HEK293T (cell line): ENCODE results near the gene SLC37A1.

Experiments
- ARNT ChIP-seq: fragments of 450-650 bp; IDR thresholded peaks from 2 replicates; pipeline ENCODE4 v1.6.1; 2017; ENCODE audit warnings: mild to moderate bottlenecking
- ELF4 ChIP-seq: fragments of 450-650 bp; IDR thresholded peaks from 2 replicates; pipeline ENCODE4 v1.6.1; 2017; ENCODE audit warnings: antibody characterized with exemption
- FOXA1 ChIP-seq: fragments of 450-650 bp; IDR thresholded peaks from 2 replicates; pipeline ENCODE4 v1.6.1; 2016; ENCODE audit warnings: mild to moderate bottlenecking
- FOXK2 ChIP-seq: fragments of 450-650 bp; IDR thresholded peaks from 2 replicates; pipeline ENCODE4 v1.6.1; 2016; ENCODE audit warnings: mild to moderate bottlenecking
- FOXM1 ChIP-seq: fragments of 450-650 bp; IDR thresholded peaks from 2 replicates; pipeline ENCODE4 v1.6.1; 2017; ENCODE audit warnings: mild to moderate bottlenecking, borderline replicate concordance
- HDGF ChIP-seq: fragments of 450-650 bp; IDR thresholded peaks from 2 replicates; pipeline ENCODE4 v1.6.1; 2017; ENCODE audit warnings: antibody characterized with exemption, borderline replicate concordance
- L3MBTL2 ChIP-seq: fragments of 450-650 bp; conservative IDR thresholded peaks from 2 replicates; pipeline ENCODE4 v1.6.1; 2016; ENCODE audit warnings: mild to moderate bottlenecking
- NFRKB ChIP-seq: fragments of 450-650 bp; IDR thresholded peaks from 2 replicates; pipeline ENCODE4 v1.6.1; 2016; ENCODE audit warnings: mild to moderate bottlenecking, moderate library complexity
- SP1 ChIP-seq: fragments of 450-650 bp; IDR thresholded peaks from 2 replicates; pipeline ENCODE4 v1.6.1; 2017
- TARDBP ChIP-seq: fragments of 450-650 bp; IDR thresholded peaks from 2 replicates; pipeline ENCODE4 v1.6.1; 2016
- TF ChIP-seq, protein P1 (sequence below): fragments of 450-650 bp; IDR thresholded peaks from 2 replicates; pipeline ENCODE4 v1.6.1; 2016

DNA sequence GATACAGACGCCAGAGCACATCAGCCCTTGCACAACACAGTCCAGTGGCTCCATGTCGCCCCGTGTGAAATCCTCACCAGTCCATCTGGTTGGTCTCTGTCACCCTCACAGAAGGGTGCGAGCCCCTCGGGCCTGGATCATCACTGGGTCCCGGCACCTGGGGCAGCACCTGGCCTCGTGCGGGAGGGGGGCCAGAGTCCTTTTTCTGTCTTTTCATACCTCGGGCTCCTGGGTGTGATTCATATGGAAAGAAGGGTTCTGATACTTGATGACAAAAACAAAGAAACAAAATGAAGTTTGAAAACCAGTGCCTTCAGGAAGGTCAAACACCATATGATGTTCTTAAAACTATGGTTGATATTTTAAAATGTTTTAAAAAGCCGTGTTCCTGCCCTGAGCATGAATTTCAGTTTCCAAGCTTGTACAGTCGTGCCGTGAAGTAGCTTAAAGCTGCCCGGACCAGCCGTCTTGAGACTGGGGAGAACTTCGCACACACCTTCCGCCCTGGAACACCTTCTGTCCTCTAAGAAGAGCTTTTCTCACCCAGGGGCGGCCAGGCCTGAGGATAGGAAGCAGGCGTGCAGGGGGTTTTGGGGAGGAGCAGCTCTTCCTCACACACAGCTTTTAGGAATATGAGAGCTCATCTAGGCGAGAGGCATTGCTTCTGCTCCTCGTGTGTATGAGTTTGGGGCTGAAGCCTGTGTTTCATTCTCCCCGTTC, 35.2 kb downstream of the SLC37A1 start:
- TF ChIP-seq L3MBTL2 (no peak), SP1 (no peak), FOXM1 (no peak), FOXK2 (no peak), ELF4 (no peak), FOXA1 (no peak), NFRKB (no peak), ARNT (no peak), HDGF (no peak), TARDBP (no peak)
- TF ChIP-seq, protein P1, sequence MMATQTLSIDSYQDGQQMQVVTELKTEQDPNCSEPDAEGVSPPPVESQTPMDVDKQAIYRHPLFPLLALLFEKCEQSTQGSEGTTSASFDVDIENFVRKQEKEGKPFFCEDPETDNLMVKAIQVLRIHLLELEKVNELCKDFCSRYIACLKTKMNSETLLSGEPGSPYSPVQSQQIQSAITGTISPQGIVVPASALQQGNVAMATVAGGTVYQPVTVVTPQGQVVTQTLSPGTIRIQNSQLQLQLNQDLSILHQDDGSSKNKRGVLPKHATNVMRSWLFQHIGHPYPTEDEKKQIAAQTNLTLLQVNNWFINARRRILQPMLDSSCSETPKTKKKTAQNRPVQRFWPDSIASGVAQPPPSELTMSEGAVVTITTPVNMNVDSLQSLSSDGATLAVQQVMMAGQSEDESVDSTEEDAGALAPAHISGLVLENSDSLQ: no peak
